Kasumi-1 (cell line): Measurements from ENCODE around the gene SHISA7.

Experiments
- DNase-seq, 2 experiments: peaks; one replicate each; lab custom pipeline; 2025; lab: John Stamatoyannopoulos, UW

The SHISA7 gene

DNA sequence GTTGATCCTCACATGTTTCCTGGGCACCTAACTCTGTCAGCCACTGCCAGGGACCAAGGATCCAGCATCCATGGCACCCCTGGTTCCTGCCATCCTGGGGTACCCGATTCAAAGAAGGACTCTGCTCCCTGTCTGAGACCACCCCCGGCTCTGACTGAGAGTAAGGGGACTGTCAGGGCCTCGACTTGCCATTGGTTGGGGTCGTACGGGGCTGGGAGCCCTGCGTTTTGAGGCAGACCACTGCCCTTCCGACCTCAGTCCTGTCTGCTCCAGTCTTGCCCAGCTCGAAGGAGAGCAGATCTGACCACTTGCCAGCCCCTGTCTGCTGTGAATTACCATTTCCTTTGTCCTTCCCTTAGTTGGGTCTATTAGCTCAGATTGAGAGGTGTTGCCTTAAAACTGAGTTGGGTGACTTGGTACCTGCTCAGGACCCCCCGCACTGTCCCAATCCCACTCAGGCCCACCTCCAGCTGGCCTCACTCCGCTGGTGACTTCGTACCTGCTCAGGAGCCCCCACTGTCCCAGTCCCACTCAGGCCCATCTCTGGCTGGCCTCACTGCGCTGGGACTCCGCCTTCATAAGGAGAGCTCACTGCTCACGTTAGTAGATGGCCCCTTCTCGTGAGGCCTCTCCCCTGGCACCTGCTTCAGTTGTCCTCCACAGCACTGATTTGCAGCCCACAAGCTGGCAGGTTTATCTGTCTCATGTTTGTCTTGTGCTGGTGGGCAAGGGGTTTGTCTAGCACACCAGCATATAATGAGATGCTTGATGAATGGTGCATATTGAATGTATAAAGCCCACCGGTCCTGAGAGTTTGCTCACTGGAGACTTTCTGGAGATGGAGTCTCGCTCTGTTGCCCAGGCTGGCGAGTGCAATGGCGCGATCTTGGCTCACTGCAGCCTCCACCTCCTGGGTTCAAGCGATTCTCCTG lies 53.4 kb downstream of the SHISA7 start:
- no peak for DNase-seq

DNA sequence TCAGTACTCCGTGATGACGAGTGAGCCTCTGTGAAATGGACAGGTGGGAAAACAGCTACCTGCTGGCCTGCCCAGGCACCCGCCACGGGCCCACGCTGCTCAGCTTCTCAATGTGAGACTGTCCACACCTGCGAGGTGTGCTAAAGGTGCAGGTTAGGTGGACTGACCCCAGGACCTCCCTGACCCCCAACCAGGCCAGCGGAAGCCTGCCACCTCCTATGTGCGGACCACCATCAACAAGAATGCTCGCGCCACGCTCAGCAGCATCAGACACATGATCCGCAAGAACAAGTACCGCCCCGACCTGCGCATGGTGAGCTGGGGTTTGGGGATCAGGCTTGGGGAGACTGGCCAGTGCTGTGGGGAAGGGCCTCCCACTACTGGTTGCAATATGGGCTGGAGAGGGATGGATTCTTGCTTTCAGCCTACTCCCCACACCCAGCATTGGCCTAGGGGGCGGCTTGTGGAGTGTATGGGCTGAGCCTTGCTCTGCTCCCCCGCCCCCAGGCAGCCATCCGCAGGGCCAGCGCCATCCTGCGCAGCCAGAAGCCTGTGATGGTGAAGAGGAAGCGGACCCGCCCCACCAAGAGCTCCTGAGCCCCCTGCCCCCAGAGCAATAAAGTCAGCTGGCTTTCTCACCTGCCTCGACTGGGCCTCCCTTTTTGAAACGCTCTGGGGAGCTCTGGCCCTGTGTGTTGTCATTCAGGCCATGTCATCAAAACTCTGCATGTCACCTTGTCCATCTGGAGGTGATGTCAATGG lies 55.2 kb downstream of the SHISA7 start:
- DNase-seq, result no peak

DNA sequence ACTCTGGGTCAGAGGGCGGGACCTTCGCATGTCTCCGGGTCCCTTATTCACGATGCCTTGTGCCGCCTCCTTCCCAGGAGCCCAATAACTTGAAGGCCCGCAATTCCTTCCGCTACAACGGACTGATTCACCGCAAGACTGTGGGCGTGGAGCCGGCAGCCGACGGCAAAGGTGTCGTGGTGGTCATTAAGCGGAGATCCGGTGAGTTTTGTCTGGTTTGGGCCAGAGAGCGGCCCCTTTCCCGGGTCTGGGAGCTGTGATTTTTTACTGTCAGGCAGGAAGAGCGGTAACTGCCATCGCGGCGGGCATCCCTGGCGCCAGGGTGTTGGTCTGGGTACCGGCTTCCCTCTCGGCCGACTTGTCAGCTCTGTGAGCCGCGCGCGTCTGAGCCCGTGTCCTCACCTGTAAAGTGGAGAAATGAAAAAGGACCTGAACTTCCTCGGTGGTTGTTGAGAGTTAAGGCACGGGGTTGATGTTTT lies 56.6 kb downstream of the SHISA7 start:
- no peak for DNase-seq

DNA sequence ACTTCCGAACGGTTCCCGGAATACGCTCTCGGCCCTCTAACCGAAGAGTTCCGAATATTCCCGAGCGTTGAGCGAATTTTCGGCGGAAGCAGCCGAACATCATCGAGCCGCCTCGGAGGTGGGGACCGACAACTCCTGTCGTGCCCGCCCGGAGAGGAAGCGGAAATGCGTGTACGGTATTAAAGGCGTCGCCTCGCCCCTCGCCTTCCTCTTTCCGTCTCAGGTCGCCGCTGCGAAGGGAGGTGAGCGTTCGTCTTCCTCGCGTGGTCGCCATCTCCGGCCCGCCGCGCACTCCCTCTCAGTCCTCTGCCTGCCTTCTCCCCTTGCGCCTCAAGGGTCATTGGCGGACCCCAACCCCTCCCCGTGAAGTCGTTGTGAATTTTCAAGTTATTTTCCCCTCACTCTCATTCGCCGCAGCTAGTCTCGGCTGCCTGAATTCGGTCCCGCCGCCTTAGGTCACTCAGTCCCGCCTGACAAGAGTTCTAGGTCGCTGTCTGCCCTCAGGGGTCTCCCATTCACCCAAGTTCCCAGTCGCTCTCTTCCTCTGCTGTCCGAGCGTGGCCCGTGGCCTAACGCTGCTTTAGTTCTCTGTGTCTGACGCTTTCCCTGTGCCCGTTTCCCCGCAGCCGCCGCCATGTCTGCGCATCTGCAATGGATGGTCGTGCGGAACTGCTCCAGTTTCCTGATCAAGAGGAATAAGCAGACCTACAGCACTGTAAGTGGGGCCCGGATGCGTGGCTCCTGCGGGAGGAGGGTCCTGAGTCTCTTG lies 57.2 kb downstream of the SHISA7 start, which contains the start of gene RPL28:
Gene RPL28, plus strand, starts transcription at position 209 of the 769 bp plus-strand sequence. Its CDS starts 426 bp downstream, at position 635.
- peak; percentile 97 to 98 for DNase-seq

DNA sequence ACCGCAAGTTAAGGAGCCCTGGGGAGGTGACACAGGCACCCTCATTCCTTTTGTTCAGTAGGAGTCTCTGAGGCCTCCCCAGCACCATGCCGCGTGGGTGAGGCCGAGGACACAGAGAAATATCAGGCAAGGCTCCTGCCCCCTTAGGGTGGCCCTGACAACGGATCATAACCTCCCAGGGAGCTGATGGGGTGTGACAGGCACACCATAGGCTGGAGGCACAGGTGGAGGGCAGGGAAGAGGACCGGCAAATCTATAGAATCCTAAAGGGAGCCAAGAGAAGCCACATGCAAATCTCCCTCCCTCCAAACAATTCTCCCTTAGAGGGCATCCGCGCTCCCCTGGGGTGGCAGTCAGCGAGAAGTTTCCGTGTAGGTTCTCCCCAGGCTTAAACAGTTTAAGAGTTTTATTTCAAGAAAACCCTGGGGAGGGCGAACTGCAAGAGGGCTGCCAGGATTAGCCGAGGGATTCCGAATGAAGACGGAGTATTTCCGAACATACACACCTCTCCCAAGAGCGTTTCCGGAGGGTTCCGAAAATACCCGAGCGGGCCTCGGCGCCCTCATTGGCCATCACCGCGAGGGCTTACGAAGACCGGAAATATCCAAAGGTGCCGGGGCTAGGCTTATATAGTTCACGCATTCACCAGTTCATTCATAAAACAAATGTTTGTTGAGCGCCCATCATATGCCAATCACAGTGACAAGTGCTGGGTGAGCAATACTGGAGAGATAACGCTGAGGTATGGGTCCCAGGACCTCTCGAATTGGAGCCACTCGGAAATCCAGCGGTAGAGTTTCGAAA lies 58.0 kb downstream of the SHISA7 start:
- peak; percentile 93 to 95 for DNase-seq

DNA sequence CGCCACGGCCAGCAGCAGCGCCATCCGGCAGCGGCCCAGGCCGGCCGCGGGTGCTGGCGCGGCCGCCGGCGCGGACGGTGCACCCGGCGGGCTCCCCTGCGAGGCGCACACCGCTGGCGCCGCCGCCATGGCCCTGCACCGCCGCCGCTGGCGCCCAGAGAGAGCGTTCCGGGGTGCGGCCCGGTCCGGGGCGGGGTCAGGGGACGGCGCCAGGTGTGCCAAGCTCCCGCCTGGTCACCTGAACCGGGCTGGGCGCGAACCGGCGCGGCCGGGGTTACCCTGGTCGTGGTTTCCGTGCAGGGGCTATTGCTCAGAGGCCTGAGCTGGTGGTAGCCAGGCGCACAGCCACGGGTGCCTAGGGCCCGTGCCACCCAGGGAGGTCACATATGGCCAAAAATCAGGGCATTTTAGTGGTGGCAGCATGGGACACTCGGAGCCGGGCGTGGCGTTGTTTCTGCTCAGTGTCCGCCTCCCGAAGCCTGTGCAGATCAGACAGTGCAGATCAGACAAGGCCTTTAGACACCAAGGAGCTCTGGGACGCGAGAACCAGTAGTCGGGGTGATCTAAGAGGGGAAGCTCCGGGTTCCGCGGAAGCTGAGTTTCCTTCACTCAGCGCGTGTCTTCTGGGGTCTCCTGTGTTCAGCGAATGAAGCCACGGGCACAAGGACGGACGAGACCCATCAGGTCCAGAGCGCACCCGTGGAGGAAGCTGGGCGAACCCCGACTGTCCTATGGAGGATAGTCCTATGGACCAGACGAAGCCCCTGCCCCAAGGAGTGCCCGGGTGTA lies 58.8 kb downstream of the SHISA7 start, which contains the start of gene TMEM238:
Gene TMEM238, minus strand, starts transcription at position 162 of the 789 bp plus-strand sequence. Its CDS starts 33 bp downstream, at position 129.
- peak; percentile 23 to 54 for DNase-seq

DNA sequence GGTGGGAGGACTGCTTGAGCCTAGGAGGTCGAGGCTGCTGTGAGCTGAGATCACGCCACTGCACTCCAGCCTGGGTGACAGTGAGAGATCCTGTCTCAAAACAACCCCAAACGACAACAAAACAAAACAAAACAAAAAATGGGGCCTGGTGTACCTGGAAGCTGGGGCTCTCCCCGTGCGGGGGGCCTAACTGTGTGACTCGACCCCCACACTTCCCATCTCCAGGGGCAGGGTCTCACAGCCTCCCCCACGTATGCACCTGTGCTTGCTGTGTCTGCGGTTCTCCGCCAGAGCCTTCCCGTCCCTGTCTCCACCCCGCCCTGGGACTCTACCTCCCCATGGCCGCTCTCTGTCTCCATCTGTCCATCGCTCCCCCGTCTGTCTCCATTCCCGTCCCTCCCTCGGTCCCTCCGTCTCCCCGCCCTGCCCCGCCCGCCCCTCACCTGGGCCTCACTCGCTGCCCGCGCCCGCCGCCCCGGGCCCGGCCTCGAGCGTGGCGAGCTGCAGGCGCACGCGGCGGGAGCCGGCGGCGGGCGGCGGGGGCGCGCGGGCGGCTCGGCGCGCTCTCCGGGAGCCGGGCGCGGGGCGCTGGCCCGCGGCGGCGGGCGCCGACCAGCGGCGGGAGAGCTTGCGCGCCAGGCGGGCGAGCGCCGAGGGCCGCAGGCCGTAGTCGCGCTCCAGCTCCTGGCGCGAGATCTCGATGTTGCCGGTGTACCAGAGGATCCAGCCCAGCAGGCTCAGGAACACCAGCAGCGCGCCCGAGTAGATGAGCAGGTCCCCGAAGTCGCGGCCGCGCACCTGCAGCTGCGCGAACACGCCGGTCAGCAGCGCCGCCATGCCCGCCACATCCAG lies 59.6 kb downstream of the SHISA7 start:
- peak; percentile 19 to 25 for DNase-seq

DNA sequence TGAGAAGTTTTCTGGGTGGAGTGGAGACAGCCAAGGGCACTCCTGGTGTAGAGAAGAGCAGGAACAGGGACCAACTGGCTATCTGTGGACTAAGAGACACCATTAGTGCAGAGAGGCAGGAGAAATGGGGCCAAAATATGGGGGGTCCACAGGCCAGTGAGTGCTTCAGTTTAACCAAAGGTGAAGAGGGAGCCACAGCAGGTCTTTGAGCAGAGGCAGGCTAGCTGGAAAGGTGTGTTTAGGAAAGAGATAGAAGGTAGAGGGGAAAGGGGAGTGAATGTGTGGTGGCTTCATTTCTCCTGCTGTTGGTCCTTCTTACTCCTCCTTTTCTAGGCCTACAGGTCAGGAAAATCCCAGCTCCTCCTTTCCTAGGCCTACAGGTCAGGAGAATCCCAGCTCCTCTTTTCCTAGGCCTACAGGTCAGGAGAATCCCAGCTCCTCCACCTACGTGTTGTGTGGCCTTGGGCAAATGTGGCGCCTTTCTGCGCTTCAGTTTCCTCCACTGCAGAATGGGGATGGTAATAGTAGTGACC lies 60.5 kb downstream of the SHISA7 start:
- DNase-seq, result no peak

DNA sequence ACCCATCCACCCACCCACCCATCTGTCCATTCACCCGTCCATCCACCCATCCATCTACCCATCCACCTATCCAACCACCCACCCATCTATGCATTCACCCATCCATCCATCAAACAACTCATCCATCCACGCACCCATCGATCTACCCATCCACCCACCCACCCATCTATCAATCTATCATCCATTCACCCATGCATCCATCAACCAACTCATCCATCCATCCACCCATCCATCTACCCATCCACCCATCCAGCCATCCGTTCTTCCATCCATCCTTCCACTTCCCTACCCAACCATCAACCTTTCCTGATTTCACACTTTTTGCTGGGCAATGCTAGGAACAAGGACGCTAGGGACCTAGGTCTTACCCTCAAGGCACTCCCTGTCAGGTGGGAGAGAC lies 61.1 kb downstream of the SHISA7 start:
- no peak for DNase-seq

DNA sequence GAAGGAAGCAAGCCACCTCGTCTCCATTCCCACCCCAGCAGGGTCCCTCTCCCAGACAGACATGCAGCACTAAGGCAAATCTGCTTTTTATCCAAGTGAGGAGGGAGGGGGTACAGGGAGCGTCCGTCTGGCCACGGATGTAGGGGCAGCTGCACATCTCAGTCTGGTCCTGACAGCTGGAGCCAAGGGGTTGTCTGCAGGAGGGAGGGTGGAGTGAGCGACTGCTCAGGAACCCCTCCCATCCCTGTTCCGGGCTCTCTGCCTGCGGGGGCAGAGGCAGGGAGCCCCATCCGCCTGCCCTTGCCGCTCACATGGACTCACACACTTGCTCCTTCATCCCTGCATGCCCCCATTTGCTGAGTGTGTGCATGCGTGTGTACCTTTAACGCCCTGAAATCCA lies 63.9 kb downstream of the SHISA7 start:
- no peak for DNase-seq
